SU-DHL-6 (cell line): ENCODE data around the gene PXDN.

Experiments
- EZH2phosphoT487 ChIP-seq: fragments of 200-600 bp; sonication (generic), shearing (Covaris generic); conservative IDR thresholded peaks from 2 replicates; pipeline ENCODE4 v1.6.1; 2018; ENCODE audit warnings: mild to moderate bottlenecking, antibody characterized with exemption, low read length, moderate library complexity, mixed read lengths
- TF ChIP-seq, protein P1 (sequence below): fragments of 200-600 bp; sonication (generic); IDR thresholded peaks from one replicate; pipeline ENCODE4 v1.5.1; 2017; ENCODE audit warnings: antibody characterized with exemption, mild to moderate bottlenecking, low read length, moderate library complexity; ENCODE audit not compliant: insufficient read depth, poor library complexity, severe bottlenecking

DNA sequence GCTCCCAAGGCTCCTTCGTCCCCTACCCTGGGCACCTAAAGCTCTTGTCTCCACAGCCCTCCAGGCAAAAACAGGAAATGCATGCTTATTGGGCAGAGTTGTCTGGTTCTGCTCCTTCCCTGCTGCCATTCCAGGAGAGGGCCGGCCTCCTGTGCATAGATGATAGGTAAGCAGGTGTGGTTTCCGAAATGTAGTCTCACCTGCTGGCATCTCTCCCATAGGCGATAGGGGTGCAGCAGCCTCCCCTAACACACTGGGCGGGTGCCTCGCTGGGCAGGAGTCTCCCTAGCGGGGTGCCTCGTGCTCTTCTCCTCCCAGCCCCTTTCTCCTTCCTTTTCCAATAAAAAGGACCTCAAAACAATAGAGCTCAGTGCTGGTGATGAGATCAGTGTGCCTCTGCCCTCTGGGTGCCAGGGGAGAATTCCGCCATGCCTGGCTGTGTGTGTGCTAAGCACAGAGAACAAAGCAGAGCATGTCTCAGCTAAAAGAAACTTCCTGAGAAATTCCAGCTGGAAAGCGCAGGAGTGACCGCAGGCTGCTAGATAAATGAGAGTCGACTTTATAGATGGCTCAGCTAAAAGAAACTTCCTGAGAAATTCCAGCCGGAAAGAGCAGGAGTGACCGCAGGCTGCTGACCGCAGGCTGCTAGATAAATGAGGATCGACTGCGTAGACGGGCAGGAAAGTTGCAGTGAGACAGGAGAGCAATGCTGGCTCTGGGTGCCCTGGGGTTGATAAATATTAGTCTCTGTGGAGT, 11.3 kb upstream of the PXDN start:
- TF ChIP-seq, protein P1, sequence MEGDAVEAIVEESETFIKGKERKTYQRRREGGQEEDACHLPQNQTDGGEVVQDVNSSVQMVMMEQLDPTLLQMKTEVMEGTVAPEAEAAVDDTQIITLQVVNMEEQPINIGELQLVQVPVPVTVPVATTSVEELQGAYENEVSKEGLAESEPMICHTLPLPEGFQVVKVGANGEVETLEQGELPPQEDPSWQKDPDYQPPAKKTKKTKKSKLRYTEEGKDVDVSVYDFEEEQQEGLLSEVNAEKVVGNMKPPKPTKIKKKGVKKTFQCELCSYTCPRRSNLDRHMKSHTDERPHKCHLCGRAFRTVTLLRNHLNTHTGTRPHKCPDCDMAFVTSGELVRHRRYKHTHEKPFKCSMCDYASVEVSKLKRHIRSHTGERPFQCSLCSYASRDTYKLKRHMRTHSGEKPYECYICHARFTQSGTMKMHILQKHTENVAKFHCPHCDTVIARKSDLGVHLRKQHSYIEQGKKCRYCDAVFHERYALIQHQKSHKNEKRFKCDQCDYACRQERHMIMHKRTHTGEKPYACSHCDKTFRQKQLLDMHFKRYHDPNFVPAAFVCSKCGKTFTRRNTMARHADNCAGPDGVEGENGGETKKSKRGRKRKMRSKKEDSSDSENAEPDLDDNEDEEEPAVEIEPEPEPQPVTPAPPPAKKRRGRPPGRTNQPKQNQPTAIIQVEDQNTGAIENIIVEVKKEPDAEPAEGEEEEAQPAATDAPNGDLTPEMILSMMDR, result no peak
- no peak for TF ChIP-seq EZH2phosphoT487
